NCI-H2171 treated with DMSO at 0.1 percent for 48 hours (cell line): ENCODE measurements around the gene NUCB2.
"Not testable (repeated sequence)": the region's sequence is repeated elsewhere in the genome, so short reads cannot be mapped to it uniquely, and the experiment has no call there.

ENCODE experiments used
- DNase-seq: peaks from one replicate; lab custom pipeline; 2025; lab: John Stamatoyannopoulos, UW

Gene NUCB2

DNA sequence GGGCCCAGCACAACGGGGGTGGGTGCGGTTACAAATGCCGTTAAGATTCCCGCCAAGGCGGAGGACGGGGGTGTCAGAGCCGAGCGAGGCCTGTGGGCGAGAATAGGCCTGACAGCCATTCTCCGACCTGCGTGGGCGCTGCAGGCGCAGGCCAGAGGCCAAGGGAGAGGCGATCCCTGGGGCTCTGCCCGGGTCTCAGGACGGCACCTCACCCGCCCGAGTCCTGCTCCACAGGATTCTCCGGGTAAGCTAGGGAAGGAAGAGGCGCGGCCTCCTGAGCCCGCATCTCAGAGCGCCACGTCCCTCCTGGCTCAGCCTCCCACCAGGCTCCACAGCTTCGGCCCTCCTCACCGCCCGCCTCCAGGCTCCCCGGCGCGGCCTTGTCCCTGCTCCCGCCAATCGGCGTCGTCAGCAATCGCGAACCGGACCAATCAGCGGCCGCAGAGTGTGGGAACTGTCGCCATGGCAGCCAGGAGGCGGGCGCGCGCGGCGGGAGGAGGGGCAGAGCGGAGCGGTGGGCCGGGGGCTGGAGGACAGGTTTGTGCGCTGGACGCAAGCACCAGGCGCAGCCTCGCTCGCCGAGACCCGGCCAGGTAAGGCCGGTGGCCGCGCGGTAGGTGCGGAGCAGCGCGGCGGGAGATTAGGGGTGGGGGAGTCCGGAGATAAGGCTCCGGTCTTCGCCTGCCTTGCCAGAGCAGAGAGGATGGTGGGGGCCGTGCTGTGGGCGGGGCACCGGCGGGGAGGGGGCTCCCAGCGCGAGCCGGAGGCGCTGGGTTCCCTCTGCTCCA is at the start of gene NUCB2:
TSS of gene NUCB2 (plus strand) at position 504 of the 788 bp plus-strand sequence. CDS start 18,585 bp downstream, outside the sequence.
- DNase-seq = peak; percentile 84

DNA sequence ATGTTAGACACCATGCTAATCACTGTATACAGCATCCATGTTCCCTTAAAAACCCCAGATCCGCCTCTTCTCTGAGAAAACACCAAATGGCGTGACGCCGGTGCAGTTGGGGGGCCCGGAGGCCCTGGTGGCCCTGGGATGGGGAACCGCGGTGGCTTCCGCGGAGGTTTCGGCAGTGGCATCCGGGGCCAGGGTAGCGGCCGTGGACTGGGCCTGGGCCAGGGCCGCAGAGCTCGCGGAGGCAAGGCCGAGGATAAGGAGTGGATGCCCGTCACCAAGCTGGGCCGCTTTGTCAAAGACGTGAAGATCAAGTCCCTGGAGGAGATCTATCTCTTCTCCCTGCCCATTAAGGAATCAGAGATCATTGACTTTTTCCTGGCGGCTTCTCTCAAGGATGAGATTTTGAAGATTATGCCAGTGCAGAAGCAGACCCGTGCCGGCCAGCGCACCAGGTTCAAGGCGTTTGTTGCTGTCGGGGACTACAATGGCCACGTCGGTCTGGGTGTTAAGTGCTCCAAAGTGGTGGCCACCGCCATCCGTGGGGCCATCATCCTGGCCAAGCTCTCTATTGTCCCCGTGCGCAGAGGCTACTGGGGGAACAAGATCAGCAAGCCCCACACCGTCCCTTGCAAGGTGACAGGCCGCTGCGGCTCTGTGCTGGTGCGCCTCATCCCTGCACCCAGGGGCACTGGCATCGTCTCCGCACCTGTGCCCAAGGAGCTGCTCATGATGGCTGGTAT is 48.2 kb upstream of the NUCB2 start:
- DNase-seq = not testable (repeated sequence)

DNA sequence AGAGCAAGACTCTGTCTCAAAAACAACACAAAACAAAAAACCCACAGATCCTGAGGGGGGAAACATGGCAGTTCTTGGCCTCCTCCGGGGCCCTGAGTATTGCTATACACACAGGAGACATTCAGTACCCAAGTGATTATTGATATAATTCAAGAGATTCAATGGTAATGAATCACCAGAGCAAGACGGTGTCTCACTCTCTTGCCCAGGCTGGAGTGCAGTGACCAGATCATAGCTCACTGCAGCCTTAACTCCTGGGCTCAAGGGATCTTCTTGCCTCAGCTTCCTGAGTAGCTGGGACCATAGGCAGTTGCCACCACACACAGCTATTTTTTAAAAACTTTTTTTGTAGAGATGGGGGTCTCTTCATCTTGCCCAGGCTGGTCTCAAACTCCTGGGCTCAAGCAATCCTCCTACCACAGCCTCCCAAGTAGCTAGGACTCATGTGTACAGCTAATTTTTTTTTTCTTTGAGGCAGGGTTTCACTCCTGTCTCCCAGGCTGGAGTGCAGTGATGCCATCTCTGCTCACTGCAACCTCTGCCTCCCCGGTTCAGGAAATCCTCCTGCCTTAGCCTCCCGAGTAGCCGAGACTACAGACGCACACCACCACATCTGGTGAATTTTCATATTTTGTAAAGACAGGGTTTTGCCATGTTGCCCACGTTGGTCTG is 46.9 kb upstream of the NUCB2 start:
- DNase-seq = no peak

DNA sequence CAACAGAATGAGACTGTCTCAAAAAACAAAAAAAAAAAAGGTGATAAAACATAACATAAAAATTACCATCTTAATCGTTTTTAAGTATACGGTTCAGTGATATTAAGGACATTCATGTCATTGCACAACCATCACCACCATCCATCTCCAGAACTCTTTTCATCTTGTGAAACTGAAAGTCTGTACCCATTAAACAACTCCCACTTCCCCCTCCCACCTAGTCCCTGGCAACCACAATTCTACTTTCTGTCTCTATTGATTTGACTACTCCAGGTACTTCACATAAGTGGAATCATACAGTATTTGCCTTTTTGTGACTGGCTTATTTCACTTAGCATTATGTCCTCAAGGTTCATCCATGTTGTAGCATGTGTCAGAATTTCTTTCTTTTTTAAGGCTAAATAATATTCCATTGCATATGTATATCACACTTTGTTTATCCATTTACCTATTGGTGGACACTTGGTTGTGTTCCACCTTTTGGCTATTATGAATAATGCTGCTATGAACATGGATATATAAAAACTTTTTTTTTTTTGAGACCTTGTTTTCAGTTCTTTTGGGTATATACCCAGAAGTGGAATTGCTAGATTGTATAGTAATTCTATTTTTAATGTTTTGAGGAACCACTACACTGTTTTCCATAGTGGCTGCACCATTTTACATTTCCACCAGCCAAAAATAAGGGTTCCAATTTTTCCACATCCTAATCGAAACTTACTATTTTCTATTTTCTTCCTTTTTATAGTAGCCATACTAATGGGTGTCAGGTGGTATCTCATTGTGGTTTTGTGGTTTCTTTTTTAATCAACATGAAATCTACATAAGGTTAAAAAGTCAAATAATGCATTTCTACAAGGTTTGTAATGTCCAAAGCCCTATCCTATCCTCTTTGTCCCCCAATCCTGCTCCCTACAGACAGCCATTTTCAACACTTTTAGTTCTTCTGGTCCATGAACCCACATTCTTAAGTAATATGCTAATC is 45.4 kb upstream of the NUCB2 start:
- no peak for DNase-seq

DNA sequence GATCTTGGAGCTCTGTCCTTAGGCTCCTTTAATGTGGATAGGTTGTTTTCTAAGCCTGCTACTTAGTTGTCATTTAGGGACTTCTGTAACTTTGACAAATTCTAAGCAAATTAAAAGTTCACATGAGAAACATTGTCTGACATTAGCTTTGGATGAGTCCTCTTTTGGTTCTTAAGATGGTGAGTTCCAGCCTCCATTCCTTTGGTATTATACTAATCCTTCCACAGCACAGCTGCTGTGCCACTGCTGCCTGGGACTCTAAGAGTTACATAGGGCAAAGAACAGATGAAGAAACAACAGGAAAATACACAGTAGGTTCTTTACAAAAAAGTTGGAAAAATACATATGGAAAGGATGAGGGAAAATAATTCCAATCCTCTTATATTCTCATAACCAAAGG is 43.4 kb upstream of the NUCB2 start:
- DNase-seq = no peak

DNA sequence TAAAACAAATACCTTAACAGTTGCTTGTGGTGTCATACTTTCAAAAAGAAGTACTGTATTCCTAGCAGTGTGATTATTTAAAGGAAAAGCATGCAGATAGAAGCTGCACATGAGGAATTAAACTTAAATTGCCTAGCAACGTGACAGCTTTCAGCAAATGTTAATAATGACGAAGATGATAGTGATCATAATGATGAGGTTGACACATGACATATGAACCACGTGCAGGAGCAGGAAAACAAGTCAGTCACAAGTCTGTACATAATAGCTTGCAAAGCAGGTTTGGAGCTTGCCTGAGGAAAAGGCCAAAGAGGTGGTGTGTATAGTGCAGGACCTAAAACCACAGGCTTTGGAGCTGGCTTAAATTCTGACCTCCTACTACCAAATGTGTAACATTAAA is 38.2 kb upstream of the NUCB2 start:
- DNase-seq = no peak

DNA sequence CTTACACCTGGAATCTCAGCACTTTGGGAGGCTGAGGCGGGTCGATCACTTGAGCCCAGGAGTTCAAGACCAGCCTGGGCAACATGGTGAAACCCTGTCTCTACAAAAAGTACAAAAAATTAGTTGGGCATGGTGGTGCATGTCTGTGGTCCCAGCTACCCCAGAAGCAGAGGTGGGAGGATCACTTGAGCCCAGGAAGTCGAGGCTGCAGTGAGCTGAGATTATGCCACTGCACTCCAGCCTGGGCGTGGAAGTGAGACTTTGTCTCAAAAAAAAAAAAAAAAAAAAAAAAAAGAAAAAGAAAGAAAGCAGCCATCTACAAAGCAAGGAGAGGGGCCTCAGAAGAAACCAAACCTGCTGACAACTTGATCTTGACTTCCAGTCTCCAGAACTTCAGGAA is 36.6 kb upstream of the NUCB2 start:
- DNase-seq = not testable (repeated sequence)

DNA sequence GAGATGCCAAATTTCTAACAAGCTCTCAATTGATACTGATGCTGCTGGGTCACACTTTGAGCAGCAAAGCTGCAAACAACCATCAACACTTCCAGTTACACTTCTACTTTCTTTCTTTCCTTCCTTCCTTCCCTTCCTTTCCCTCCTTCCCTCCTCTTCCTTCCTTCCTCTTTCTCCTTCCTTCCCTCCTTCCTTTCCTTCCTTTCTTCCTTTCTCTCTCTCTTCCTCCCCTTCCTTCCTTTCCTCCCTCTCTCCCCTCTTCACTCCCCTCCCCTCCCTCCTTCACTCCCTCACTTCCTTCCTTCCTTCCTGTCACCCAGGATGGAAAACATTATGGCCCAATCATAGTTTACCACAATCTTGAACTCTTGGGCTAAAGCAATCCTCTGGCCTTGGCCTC is 35.8 kb upstream of the NUCB2 start:
- no peak for DNase-seq

DNA sequence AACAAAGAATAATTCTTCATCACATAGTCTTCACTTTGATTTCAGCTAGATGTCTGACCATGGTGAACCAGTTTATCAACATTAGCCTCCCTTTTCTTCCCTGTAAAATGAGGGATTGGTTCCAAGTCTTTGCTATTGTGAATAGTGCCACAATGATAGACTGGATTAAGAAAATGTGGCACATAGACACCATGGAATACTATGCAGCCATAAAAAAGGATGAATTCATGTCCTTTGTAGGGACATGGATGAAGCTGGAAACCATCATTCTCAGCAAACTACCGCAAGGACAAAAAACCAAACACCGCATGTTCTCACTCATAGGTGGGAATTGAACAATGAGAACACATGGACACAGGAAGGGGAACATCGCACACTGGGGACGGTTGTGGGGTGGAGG is 33.6 kb upstream of the NUCB2 start:
- not testable (repeated sequence) for DNase-seq

DNA sequence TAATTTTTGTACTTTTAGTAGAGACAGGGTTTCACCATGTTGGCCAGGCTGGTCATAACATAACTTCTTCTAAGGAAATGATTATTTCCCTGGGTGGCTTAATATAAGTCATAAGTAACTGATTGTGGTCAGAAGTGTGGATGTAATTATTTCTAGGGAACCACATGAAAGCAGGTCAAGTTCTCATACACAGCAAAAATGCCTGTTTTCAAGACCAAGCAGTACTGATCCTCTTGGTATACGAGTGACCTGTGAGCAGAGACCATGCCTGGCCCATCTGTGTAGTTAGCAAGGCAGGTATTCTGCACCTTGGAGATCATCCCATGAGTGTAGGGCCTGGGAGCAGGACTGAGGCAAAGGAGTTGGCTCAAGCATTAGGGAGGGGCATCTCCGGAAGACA is 32.5 kb upstream of the NUCB2 start:
- no peak for DNase-seq

DNA sequence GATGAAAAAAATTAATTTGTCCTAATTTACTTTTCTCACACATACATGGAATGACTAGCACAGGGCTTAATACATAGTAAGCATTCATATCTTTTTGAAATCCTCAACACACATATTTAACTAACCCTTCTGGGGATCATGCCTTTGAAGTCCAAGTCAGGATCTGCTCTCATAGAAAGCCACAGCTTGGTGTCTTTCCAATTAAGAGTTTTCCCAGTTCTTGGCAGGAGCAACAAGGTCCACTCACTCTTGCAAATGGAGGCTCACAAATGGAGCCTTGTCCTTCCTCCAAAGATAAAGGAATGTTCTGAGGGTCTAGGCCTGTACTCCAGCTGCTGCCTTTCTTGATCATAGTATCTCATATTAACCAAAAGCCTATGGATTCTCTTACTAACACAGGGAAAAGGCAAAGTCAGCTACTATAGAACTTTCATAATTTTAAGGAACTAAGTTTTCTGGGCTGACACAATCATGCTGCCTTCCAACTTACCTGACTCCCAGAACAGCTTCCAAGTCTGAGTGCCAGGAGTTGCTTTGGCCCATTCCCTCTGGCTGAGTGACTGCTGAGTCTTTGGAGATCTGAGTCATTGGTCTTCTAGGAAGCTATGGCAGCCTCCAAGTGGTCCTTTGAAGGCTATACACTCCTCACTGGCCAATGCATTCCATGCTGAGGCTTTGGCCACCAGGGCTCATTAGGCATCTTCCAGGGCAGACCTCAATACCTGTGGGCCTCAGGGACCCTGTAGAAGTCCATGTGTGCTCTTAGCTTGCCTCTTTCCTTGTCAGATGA is 25.8 kb upstream of the NUCB2 start:
- DNase-seq = no peak

DNA sequence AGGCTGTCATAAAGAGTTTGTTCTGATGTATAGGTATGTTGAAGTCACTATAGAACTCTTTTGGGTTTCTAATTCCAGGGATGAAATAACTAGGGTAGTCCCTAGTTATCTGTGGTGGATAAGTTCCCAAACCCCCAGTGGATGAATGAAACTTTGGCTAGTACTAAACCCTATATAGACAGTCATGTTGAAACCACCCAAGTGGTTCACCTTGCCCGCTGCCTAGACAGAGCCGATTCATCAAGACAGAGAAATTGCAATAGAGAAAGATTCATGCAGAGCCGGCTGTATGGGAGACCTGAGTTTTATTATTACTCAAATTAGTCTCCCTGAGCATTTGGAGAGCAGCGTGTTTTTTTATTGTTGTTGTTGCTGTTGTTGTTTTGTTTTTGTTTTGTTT is 23.8 kb upstream of the NUCB2 start:
- no peak for DNase-seq

DNA sequence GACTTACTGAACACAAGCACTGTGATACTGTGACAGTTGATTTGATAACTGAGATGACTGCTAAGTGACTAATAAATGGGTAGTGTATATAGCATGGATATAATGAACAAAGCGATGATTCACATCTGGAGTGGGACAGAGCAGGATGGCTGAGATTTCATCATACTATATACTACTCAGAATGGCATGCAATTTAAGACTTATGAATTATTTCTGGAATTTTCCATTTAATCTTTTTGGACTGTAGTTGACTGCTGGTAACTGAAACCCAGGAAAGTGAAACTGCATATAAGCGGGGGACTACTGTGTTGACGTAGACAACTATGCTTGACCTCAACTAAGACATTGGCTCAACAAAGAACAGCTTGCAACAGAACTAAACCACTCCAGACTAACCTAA is 20.0 kb upstream of the NUCB2 start:
- DNase-seq = no peak

DNA sequence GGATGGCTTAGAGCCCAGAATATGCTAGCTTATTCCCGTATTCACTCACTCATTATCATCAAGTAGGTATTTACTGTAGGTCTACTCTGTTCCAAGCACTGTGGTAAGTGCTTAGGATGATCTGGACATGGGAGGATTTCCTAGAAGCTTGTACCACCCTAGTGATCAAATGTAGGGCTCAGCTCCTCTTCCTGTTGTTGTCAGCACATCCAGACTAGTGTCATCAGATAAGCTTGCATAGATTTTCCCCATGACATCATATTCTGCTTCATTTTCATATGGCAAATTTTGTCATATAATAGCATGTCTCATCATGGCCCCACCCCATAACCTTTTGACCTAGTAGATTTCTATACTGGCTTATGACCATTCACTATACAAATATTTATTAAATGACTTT is 19.3 kb upstream of the NUCB2 start:
- DNase-seq = no peak

DNA sequence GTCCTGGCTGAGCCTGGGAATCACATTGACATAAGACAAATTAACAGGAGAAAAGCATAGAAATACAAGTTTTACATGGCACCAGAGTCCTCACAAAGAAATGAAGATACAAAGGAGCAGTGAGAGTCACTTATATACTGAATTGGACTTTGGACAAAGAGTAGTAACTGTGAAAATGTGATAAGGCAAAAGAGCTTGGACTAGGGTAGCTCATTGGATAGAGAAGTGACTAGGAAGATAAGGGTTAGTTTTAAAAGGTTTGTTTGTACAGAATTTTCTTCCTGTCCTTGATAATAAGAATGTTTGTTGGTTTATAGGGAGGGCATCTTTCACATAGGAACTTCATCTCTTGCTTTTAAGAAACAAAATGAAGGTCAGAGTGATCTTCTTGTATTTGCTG is 17.9 kb upstream of the NUCB2 start:
- DNase-seq = no peak

DNA sequence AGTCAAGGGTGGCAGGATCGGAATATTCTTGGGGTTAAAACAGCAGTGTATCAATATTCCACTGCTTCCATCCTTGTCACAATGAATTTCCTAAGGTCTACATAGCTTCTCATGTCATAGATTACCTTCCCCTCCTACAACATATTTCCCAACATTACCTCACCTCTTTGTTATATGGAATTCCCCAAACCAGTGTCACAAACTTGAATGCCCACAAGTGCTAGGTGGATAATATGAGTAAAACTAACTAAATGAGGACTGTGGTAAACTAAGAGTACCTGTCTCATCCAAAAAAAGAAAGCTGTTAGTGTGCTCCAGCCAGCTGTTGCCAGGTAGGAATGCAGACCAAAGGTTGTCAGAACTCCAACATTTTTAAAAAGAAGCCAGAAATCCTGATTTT is 17.0 kb upstream of the NUCB2 start:
- no peak for DNase-seq

DNA sequence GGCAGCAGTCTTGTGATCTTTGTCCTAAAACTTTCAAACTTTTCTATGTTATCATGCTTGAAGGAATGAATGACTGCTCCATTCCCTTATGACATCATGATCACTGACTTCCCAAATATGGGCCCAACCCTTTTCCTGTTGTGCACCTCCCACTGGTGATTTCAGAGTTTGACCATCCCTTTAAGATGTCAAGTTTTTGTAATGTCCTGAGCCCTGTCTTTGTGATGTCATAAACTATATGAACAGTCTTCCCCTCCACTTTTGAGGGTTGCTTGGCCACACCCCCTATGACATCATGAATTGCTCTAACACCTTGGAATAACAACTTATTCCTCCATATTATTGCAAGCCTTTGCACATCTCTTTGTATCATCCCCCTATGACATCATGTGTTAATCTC is 16.5 kb upstream of the NUCB2 start:
- DNase-seq = no peak

DNA sequence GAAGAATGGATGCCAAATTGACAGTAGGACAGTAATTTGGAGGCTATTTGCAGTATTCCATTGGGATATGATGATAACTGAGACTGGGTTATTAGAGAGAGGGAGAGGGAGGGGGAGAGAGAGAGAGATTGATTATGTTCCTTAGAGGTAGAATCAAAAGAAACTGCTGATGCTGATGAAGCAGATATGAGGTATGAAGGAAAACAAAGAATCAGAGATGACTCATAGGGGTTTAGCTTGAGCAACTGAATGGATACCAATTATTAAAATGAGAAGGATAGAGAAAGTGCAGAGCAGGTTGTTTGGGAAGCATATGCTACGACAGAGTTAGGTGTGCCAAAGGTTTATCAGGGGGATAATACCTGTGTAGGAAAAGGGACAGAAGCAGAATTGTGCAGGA is 12.8 kb upstream of the NUCB2 start:
- no peak for DNase-seq

DNA sequence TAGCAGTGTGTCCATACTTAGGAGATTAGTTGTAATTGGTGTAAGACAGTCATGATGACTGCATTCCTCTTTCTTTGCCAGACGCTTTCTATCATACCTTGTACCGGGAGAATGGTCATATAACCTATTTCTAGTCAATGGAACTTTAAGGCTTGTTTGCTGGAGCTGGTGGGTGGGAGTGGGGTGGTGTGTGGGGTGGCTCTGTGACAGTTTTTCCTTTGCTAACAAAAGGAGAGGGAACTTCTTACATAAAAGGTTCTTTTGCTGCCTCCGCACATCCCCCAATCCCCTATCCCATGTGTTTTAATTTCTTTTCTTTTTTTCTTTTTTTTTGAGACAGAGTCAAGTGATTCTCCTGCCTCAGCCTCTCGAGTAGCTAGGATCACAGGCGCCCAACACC is 9.8 kb upstream of the NUCB2 start:
- DNase-seq = no peak

DNA sequence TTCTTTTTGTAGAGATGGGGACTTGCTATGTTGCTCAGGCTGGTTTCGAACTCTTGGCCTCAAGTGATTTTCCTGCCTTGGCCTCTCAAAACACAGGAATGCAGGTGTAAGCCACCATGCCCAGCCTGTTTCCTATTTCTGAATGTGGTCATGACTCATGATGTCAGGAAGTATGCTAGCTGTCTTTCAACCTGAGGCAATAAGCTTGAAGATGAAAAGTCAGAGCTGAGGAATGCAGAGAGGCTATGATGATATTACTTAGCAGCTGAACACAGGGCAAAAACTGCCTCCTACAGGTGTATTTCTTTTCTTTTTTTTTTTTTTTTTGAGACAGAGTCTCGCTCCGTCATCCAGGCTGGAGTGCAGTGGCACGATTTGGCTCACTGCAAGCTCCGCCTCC is 9.0 kb upstream of the NUCB2 start:
- no peak for DNase-seq

DNA sequence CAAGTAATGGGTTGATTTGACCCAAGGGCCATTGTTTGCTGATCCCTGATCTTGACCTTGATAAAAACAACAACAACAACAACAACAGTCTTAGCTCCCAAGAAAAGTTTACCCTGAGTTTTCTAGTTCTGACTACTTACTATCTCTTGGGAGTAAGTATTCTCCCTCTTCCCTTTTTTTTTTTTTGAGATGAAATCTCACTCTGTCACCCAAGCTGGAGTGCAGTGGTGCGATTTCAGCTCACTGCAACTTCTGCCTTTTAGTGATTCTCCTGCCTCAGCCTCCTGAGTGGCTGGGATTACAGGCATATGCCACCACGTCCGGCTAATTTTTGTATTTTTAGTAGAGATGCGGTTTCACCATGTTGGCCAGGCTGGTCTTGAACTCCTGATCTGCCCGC is 8.0 kb upstream of the NUCB2 start:
- DNase-seq = not testable (repeated sequence)
